ENCODE measurements around the gene STARD10.

Gene STARD10

DNA sequence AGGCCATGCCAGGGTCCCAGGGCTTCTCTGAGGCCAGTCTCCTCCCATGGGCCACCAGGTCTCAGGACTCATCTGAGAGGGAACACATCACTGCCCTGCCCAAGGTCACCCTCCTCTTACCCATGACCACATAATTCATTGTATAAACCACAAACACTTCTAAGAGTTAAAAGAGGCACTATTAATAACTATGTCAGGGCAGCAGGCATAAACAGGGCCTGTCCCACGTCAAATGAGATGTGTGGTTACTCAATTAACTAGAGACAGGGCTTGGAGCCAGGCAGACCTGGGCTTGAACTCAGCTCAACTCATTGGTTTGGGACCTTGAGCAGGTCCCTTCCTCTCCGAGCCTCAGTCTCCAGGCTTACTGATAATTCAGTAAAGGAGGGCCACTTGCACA is 74.7 kb downstream of the STARD10 start:
- peaks cover 74% of the 10 kb centered on the region for H3K4me1 Mint-ChIP-seq
- H3K27ac Mint-ChIP-seq = peak overlapping the region; percentile 95
- no peaks in the 10 kb centered on the region for H3K9me3 Mint-ChIP-seq
- H3K4me3 Mint-ChIP-seq = peak overlapping the region; percentile 93
- DNase-seq (ENCODE audit: low spot score in 2 of 2) (no peak), ATAC-seq (peak; percentile 20)
- peaks cover 66% of the 10 kb centered on the region for H3K36me3 Mint-ChIP-seq

DNA sequence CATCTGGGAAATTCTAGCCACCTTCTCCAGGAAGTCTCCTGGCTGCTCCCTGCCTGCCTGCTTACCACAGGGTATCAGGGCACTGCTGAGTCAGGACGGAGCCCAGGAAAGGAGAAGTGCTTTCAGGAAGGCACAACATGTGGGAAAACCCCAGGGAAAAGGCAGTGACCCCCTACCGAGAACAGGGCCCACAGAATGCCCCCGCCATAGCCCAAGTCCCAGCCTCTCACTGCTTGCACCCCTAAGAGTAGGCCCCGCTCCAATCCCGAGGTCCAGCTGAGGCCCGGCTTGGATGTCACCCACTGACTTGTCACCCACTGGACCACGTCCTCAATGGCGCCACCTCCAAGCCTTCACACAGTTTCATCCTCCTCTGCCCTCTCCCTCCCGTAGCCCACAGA is 75.7 kb downstream of the STARD10 start:
- peaks cover 70% of the 10 kb centered on the region for H3K4me1 Mint-ChIP-seq
- peak overlapping the region; percentile 95 for H3K27ac Mint-ChIP-seq
- H3K36me3 Mint-ChIP-seq = peaks cover 77% of the 10 kb centered on the region
- no peak overlapping the region for H3K4me3 Mint-ChIP-seq
- DNase-seq (ENCODE audit: low spot score in 2 of 2) (no peak), ATAC-seq (no peak)
- no peaks in the 10 kb centered on the region for H3K9me3 Mint-ChIP-seq

DNA sequence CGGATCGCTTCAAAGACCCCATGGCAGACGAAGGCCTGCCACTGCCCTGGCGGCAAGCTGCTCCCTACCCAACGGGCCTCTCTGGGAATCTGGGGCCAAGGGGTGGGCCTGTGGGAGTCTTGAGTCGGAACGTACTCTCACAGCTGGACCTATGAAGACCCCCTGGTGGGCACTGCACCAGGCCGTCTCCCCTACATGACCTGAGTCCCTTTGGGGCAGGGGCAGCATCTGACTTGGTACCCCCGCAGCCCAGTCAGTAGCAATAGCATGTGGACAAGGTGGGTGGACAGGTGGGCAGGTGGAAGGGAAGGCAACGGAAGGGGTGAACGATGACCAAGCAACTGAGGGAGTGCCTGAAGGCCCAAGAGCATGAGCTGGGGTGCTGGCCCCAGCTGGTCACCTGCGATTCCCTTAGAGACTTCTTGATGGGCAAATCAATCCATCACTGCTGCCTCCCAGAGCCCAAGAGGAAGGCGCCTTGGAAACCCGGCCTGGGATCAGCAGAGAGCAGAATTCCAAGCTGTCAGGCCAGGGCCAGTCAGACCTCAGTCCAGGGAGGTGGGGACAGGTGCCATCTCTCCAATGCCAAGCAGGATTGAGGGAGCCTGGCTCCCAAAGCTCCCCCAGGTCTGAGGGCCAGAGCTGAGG is 76.9 kb downstream of the STARD10 start:
- Mint-ChIP-seq H3K36me3 (peaks cover 82% of the 10 kb centered on the region), H3K9me3 (no peaks in the 10 kb centered on the region), H3K4me1 (peaks cover 73% of the 10 kb centered on the region), H3K27ac (no peak overlapping the region), H3K4me3 (no peak overlapping the region)
- ATAC-seq = no peak
- no peak for DNase-seq (ENCODE audit: low spot score in 2 of 2)

DNA sequence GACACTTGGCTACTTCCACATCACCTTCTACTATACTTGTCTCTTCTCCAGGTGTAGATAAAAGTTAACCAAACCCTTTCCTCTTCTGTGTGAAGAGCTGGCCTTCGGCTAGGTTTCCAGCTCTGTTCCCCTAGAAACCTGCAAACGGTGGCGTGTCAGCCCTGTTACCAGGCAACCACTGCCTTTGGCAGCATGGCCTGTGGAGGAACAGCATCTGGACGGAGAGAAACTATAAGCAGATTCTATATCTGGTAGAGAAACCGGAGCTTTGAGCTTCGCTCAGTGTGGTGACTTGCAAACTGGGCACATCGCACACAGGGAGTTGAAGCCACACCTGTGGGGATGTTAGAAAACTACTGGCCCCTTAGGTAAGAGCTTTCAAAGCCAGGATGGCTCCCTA is 77.6 kb downstream of the STARD10 start:
- Mint-ChIP-seq H3K4me1 (peaks cover 67% of the 10 kb centered on the region), H3K27ac (peak overlapping the region; percentile 85), H3K9me3 (no peaks in the 10 kb centered on the region), H3K36me3 (peaks cover 82% of the 10 kb centered on the region), H3K4me3 (no peak overlapping the region)
- DNase-seq (ENCODE audit: low spot score in 2 of 2) = no peak
- ATAC-seq = no peak

DNA sequence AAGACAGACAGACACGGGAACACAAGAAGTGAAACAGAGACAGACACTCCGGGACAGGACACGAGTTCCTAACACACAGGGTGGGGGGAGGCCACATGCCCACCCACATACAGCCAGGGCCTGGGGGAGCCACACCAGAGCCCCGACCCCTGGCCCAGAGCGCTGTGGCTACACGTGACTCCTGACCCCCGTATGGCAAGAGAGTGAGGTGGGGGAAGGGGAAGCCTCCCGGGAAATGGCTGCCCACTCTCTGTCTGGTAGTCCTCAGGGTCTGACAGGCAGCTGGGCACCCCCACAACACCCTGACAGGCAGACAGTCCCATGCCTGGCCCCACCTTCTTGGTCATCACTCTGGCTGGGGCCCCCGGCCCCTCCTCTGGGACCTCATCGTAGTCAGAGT is 81.0 kb downstream of the STARD10 start:
- peaks cover 86% of the 10 kb centered on the region for H3K36me3 Mint-ChIP-seq
- no peaks in the 10 kb centered on the region for H3K9me3 Mint-ChIP-seq
- DNase-seq (ENCODE audit: low spot score in 2 of 2) = no peak
- H3K27ac Mint-ChIP-seq = no peak overlapping the region
- H3K4me1 Mint-ChIP-seq = peaks cover 55% of the 10 kb centered on the region
- ATAC-seq = no peak
- H3K4me3 Mint-ChIP-seq = no peak overlapping the region

DNA sequence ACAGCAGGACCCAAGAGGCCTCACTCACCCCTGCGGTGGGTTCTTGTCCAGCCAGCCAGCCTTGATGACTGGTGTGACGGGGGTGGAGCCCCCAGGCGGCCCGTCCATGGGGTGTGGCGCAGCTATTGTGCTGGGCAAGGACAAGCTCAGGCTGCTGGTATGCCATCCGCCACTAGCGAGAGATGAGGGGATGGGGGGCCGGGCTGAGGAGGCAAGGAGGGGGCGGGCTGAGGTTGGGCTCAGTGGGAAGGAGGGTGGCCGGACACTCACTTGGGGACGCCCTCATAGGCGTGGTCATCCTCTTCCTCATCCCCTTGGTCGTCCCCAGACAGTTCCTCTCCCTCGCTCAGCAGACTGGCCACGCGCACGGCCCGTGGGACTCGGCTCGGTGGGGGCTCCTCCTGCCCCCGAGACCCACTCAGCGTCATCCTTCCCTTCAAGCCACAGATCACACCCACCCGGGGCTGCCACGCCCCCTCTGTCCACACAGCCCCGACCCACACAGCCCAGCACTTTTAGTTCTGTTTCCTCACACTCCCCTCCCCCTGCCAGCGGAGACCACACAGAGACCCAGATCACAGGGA is 81.6 kb downstream of the STARD10 start:
- Mint-ChIP-seq H3K4me1 (peaks cover 61% of the 10 kb centered on the region), H3K9me3 (no peaks in the 10 kb centered on the region), H3K27ac (no peak overlapping the region), H3K36me3 (peaks cover 92% of the 10 kb centered on the region), H3K4me3 (no peak overlapping the region)
- DNase-seq (ENCODE audit: low spot score in 2 of 2) (no peak), ATAC-seq (no peak)

DNA sequence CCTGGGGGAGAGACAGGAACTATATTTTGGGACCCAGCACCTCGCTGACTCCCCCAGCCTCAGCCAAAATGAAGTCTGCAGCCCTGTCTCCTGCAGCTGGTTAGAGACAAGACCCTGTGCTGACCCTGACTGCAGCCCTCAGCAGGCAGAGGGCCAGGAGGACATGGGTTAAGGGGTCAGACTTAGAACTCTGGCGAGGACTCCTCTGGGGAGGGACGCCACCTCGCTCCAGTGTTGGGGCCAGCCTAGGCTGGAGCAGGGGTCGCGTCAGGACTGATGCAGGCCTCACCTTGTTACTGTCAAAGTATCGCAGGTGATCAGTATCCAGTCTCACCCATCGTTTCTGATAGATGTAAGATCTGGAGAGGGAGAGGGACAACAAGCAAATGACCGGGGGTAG is 82.7 kb downstream of the STARD10 start:
- no peak overlapping the region for H3K4me3 Mint-ChIP-seq
- H3K36me3 Mint-ChIP-seq = peaks cover 100% of the 10 kb centered on the region
- ATAC-seq (no peak), DNase-seq (ENCODE audit: low spot score in 2 of 2) (no peak)
- H3K4me1 Mint-ChIP-seq = peaks cover 60% of the 10 kb centered on the region
- peak overlapping the region; percentile 83 for H3K27ac Mint-ChIP-seq
- no peaks in the 10 kb centered on the region for H3K9me3 Mint-ChIP-seq

DNA sequence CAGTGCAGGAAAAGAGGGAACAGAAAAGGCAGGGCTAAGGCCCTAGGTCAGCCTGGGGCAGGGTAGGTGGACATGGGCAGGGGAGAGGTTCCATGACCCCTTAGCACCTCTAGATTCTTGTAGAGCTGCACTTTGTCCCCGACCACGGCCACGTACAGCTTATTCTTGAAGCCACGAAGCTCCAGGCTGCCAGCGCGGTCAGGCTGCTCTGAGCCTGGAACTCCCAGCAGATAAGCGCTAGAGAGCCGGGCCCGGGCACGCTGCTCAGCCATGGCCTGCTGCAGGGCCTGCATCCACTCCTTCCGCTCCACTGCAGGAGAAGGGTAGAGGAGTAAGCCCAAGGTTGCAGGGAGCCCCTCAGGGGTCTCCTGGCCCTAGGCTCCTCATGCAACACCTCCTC is 83.6 kb downstream of the STARD10 start:
- DNase-seq (ENCODE audit: low spot score in 2 of 2) = no peak
- no peak for ATAC-seq
- no peaks in the 10 kb centered on the region for H3K9me3 Mint-ChIP-seq
- peak overlapping the region; percentile 83 for H3K27ac Mint-ChIP-seq
- H3K4me3 Mint-ChIP-seq = no peak overlapping the region
- peaks cover 100% of the 10 kb centered on the region for H3K36me3 Mint-ChIP-seq
- H3K4me1 Mint-ChIP-seq = peaks cover 52% of the 10 kb centered on the region

DNA sequence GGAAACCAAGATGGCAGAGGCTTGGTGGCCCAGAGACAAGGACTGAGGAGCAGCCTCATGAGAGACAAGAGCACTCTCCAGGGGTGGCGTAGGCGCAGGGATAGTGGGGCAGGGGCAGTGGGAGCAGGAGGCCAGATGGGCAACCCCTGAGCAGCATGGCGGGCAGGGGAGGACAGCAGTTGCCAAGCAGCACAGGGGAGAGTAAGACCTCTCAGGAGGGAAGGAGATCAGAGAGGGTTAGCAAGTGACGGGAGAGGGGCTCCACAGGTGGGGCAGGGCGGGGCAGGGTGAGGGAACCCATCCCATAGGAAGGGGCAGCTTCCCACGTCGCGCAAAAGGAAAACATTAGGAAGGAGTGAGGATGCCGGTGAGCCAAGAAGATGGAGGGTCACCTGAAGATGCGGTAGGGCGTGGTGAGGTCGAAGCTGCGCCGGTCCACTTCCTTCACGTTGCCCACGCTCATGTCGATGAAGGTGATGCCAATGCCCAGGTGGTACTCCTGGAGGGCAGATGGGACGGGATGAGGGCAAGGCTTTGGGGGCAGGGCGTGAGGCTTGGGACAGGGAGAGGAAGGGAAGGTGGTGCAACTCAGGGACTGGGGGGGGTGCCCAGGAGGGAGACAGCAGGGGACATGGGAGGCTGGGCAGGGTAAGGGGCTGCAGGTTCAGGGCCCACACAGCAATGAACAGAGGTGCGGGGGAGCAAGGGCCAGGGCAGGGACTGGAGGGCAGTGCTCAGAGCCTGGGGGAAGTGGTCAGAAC is 84.2 kb downstream of the STARD10 start:
- ATAC-seq (no peak), DNase-seq (ENCODE audit: low spot score in 2 of 2) (no peak)
- H3K4me1 Mint-ChIP-seq = peaks cover 47% of the 10 kb centered on the region
- H3K27ac Mint-ChIP-seq = peak overlapping the region; percentile 23
- no peak overlapping the region for H3K4me3 Mint-ChIP-seq
- no peaks in the 10 kb centered on the region for H3K9me3 Mint-ChIP-seq
- peaks cover 100% of the 10 kb centered on the region for H3K36me3 Mint-ChIP-seq

DNA sequence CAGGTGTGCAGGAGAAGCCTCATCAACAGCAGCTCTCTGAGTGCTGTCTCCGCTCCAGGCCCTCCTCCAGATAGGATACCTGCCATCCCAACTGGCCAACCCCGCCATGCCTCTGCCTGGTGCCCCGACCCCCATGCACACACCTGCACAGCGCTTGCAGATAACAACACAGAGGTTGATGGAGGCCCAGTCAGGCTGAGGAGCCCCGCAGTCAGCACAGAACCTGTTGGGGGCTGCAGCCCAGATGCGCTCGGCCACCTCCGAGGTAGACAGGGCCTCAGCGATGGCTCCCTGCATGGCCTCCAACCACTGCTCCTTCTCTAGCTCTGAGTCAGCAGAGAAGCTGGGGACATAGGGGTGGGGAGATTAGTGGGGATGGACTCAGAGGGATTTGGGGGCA is 86.8 kb downstream of the STARD10 start:
- ATAC-seq (no peak), DNase-seq (ENCODE audit: low spot score in 2 of 2) (no peak)
- H3K4me1 Mint-ChIP-seq = peaks cover 28% of the 10 kb centered on the region
- peak overlapping the region; percentile 89 for H3K27ac Mint-ChIP-seq
- H3K36me3 Mint-ChIP-seq = peaks cover 86% of the 10 kb centered on the region
- no peaks in the 10 kb centered on the region for H3K9me3 Mint-ChIP-seq
- H3K4me3 Mint-ChIP-seq = no peak overlapping the region

DNA sequence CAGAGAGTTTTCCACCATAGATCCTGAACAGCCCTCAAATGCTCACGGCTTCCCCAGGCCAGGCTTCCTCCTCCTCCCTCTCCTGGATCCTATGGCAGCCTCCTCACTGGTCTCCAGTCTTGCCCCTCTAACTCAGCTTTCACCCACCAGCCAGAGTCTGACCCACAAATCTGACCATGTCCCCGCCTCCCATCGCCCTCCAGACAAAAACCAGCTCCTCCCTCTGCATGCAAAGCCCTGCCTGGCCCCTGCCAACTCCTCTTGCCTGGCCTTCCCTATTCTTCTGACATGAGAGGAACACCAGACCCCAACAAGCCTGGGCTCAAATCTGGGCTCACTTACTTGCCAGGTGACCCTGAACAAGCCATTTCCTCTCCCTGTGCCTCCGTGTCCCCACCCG is 87.3 kb downstream of the STARD10 start:
- DNase-seq (ENCODE audit: low spot score in 2 of 2) (no peak), ATAC-seq (no peak)
- H3K27ac Mint-ChIP-seq = peak overlapping the region; percentile 89
- no peak overlapping the region for H3K4me3 Mint-ChIP-seq
- peaks cover 86% of the 10 kb centered on the region for H3K36me3 Mint-ChIP-seq
- H3K4me1 Mint-ChIP-seq = peaks cover 28% of the 10 kb centered on the region
- H3K9me3 Mint-ChIP-seq = no peaks in the 10 kb centered on the region

DNA sequence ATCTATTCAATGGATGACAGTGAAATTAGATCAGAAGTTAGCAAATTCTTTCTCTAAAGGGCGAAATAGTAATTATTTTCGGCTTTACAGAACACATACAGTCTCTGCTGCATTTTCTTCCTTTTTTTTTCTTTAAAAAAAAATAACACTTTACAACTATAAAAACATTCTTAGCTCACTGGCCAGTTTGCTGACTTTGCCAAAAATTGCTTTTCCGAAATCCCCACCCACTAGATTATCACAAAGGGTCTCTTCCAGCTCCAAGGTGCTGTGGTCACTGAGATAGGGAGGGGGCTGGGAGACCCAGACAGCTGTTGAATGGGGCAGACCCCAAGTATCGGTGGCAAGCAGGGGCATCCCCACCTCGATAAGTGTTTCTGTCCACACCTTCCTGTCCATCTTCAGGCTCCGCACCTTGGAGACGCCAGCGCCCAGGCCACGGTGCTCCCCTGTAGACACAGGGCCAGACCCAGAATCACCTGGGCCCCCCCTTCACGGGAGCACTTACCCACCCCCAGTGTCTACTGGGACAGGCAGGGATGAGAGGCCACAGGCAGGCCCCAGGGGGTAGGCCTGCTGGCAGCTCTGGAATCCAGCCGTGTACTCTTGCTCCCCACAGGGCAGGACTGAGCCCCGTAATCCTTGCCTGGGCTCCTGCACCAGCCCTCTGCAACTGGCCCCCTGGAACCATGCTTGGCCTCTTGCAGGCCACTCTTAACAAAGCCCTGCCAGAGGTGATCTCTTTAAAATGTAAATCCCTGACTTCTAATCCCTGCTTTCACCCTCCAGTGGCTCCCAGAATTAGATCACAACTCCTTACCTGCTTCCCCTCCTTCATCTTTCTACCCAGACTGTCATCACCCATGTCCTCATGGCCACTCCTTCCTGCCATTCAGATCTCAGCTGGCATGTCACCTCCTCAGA is 88.1 kb downstream of the STARD10 start:
- H3K27ac Mint-ChIP-seq = peak overlapping the region; percentile 89
- no peaks in the 10 kb centered on the region for H3K9me3 Mint-ChIP-seq
- DNase-seq (ENCODE audit: low spot score in 2 of 2) (no peak), ATAC-seq (no peak)
- peaks cover 86% of the 10 kb centered on the region for H3K36me3 Mint-ChIP-seq
- H3K4me1 Mint-ChIP-seq = peaks cover 28% of the 10 kb centered on the region
- no peak overlapping the region for H3K4me3 Mint-ChIP-seq

DNA sequence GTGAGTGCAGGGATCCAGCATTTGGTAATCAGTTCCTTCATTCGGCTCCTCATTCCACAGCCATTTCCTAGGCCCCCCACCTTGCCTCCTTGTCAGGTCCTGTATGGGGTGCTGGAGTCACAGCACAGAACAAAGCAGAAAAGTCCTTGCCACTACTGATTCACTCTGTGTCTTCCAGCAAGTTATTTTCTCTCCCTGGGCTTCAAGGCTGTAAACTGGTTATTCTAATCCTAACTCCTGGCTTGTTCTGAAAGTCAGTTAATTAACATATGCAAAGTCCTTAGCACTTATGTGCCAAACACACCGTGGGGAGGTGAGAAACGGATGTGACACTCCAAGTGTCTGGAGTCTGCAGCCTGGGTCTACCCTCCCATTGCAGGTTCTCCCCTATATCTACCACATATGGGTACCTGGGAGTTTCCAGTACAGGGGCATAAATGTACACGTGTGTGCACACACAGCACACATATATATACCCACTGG is 89.0 kb downstream of the STARD10 start:
- no peak for ATAC-seq
- peak overlapping the region; percentile 62 for H3K27ac Mint-ChIP-seq
- DNase-seq (ENCODE audit: low spot score in 2 of 2) = no peak
- H3K9me3 Mint-ChIP-seq = no peaks in the 10 kb centered on the region
- no peak overlapping the region for H3K4me3 Mint-ChIP-seq
- peaks cover 29% of the 10 kb centered on the region for H3K4me1 Mint-ChIP-seq
- peaks cover 86% of the 10 kb centered on the region for H3K36me3 Mint-ChIP-seq

Data from stimulated activated effector memory CD8-positive, alpha-beta T cell treated with anti-CD3 and anti-CD28 coated beads, Interleukin-12 subunit alpha, Interleukin-12 subunit beta, amount 100 ng/mL, for 72 hours (primary cell).